HG03442 (cell line): ENCODE data around the gene GET3.
"Not testable (repeated sequence)": the region's sequence is repeated elsewhere in the genome, so short reads cannot be mapped to it uniquely, and the experiment has no call there.

Experiments
- ATAC-seq: cut with Tn5 transposase; IDR thresholded peaks from one replicate; pipeline ENCODE4 v1.9.1; 2021; ENCODE audit warnings: mild to moderate bottlenecking, moderate library complexity; ENCODE audit not compliant: unreplicated experiment

Gene GET3

GRCh38 chr19:12715102-12715501 lies 22.2 kb upstream of the GET3 start:
- ATAC-seq, result no peak

DNA sequence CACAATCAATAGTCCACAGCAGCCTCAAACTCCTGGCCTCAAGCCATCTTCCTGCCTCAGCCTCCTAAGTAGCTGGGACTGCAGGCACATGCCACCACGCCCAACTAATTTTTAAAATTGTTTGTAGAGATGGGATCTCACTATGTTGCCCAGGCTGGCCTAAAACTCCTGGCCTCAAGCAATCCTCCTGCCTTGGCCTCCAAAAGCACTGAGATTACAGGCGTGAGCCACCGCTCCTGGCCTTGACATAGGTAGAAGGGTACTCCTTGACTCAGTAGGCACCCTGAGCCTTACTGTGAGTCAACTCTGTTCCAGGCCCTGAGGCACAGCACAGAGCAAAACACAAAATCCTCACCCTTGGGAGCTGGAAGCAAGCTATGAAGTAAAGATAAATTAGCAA lies 21.4 kb upstream of the GET3 start:
- ATAC-seq, result no peak

DNA sequence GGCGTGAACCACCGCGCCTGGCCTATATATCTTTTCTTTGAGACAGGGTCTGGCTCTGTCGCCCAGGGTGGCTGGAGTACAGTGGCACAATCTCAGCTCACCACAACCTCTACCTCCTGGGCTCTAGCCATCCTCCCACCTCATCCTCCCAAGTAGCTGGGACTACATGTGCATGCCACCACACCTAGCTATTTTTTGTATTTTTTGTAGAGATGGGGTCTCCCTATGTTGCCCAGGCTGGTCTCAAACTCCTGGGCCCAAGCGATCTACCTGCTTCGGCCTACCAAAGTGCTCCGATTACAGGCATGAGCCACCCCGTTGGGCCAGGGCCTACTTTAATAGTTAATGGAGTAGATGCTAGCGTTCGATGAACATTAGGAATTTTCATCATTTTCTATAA lies 17.0 kb upstream of the GET3 start:
- no peak for ATAC-seq

DNA sequence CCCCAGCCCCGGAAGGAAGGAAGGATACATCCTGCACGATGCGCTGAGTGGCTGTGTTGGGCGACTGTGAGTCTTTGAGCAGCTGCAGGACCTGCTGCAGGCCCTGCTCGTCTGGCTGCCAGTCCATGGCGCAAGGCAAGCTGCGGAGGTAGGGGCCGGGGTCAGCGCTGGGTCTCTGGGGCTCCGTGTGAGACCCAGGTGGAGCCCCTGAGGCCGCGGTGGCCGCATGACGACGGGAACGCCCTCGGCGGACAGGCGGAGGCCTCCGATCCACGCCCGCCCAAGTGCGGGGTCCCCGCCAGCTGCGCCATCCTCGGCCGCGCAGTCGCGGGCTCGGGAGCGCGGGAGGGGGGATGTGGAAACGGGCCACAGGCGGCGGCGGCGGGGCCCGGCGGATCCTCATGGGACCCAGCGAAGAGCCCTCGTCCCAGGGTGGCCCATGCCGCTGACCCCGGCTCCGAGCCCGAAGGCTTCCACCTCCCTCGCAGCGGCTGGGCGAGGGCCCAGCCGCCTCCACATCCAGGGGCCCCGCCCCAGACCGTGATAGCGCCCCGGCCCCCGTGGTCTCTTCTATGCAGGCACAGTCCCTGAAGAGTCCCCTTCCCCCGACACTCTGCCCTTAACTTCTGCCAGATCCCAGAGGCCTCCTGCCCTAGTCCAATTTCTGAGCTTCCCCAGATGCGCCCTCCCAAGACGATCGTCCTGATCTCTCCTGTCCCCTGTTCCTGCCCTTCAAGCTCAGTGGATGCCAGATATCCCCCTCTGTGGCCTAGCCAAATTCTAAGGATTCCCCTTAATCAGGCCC lies 16.2 kb upstream of the GET3 start:
- no peak for ATAC-seq

DNA sequence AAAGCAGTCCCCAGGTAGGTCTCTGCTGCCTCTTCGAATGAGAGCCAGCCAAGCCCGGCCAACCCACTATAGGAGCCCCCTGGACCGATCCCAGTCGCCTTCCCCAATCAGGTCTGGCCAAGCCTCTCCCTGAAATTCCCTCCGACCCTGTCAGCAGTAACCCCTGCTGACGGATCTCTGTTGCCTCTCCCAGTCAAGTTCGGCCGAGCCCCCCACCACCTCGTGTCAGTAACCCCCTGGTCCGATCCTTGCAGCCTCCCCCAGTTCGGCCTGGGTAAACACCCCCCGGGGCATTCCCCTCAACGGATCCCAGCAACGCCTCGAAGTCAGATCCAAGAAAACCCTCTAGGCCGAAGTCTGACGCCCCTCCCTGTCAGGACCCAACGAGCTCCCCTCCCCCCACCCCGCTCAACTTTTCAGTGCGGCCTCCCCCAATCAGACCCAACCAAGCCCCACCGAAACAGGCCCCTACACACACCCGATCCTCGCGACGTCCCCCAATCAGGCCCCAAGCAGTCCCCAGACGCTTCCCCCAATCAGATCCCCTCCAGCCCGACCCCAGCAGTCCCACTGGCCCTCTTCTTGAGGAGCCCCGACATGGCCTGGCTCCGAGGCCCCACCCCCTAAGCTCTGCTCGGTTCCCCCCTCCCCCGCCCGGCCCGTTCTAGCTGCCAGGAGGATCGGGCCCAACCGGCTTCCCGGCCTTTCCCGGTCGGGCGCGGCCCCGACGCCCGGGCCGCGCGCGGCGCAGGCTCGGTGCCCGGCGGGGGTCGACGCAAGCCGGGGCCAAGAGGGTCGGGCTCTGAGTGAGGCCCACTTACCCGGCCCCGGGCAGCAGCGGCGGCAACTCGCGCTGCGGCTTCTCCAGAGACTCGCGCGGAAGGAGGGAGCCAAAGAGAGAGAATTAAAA lies 15.4 kb upstream of the GET3 start:
- ATAC-seq, result peak; percentile 23

DNA sequence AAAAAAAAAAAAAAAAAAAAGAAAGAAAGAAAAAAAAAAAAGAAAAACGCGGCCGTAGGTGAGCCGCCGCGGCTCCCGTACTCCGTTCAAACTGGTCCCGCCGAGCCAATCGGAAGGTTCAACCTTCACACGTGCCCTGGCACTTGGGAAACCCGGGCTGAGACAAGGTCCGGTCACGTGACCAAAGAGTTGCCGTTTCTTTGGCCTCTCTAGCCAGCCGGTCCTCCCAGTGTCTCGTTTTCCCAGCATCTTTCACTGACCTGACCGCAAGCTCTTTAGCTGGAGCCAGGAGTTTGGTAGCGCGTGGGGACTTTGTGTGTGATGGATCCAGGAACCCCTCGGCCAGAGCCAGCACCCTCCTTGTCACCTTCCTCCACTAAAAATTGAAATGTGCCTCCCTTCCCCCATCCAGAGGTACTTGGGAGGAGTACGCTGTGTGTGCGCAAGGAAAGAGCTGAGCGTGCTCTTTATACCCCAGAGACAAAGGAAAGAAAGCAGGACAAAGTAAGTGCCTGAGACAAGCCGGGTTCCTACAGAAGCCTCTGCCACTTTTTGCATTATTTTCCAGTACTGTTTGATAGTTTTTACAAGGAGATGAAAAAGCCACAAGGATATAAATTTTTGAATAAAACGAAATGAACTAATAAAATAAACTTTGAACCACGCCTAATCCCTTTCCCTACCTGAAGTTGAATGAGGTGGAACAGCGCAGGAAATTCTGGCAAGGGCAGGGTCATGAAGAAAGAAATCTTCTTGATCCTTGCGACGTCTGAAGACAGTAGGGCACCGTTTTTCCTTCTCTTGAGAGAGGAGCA lies 14.5 kb upstream of the GET3 start:
- peak; percentile 81 for ATAC-seq

GRCh38 chr19:12723381-12723640 lies 14.0 kb upstream of the GET3 start:
- no peak for ATAC-seq

- no peak for ATAC-seq
Measured at GRCh38 chr19:12723641-12724426, 13.5 kb upstream of the GET3 start, which contains the start of gene TNPO2. TNPO2 (minus strand) TSS chr19:12723932; CDS start chr19:12720977, 2,955 bp downstream.

DNA sequence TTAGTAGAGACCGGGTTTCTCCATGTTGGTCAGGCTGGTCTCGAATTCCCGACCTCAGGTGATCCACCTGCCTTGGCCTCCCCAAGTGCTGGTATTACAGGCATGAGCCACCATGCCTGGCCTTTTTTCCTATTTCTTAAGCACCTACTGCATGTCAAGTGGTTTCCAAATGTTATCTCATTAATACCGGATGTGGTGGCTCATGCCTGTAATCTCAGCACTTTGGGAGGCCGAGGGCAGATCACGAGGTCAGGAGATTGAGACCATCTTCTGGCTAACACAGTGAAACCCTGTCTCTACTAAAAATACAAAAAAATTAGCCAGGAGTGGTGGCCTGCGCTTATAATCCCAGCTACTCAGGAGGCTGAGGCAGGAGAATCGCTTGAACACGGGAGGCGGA lies 11.7 kb upstream of the GET3 start:
- not testable (repeated sequence) for ATAC-seq

- ATAC-seq, result no peak
Measured at GRCh38 chr19:12726988-12727316, 10.3 kb upstream of the GET3 start.

DNA sequence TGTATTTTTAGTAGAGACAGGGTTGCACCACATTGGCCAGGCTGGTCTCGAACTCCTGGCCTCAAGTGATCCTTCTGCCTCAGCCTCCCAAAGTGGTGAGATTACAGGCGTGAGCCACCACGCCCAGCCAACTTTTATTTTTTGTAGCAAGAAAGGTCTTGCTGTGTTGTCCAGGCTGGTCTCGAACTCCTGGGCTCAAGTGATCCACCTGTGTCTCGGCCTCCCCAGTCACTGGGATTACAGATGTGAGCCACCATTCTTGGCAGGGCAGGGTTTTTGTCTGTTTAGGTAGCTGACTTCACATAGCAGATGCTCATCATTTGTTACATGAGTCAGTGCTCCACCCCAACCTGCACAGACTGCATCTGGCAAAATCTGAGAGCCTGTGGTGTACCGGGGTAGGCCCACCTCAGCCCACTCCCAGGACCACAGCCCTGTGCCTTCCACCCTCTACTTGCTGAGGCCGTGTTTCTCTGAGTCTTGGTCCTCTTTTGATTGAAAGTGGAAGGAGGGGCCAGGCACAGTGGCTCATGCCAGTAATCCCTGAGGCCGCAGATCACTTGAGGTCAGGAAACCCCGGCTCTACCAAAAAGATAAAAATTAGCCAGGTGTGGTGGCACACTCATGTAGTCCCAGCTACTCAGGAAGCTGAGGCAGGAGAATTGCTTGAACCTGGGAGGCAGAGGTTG lies 9.4 kb upstream of the GET3 start:
- no peak for ATAC-seq

DNA sequence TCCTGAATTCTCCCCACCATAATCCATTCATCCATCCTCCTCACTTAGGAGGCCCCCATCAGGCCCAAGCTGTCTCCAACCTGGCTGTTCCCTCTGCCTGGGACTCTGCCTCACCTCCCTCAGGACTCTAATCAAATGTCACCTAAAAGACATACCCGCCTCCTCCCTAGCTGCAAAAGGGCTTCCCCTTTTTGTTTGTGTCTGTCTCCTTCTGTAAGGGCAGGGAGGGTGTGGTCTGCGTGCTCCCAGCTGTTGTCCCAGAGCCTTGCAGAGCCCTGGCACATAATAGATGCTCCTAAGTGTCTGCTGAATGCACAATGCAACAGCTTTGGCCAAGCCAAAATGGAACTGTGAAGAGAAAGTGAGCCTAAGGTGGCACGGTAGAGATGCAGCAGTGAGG lies 7.2 kb upstream of the GET3 start:
- no peak for ATAC-seq

GRCh38 chr19:12731337-12731736 lies 6.0 kb upstream of the GET3 start:
- no peak for ATAC-seq

DNA sequence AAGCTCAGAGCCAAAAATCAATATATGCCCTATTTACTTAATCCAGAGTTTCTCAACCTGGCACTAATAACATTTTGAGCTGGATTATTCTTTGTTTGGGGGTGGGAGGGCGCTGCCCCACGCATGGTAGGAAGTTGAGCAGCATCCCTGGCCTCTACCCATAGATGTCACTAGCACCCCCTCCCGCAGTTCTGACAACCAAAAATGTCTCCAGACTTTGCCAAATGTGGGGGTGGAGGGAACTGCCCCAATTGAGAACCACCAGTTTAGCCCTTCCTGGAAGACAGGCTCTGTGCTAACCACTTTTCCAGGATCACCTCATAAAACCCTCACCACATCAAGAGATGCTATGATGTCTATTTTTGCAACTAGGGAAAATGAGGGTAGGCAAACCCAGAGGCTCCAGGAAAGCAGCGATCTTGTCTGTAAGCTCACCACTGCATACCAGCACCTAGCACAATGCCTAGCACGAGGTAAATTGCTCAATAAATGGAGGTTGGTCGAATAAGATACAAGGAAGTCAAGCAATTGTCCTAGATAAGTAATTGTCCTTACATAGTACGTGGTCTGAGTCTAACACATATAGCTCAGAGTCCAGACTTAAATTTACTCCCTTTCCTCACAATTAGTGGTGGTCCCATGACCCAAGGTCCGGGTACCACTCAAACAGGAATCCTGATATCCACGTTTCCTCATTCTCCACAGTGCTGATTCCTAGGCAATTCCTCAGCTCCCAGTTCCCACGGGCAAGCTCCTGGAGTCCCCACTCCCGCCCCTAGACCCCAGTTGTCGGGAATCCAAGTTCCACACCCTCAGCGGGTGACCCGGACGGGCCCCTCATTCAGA lies 3.7 kb upstream of the GET3 start:
- no peak for ATAC-seq

- no peak for ATAC-seq
Measured at GRCh38 chr19:12737835-12738351, 596 bp downstream of the GET3 start.

DNA sequence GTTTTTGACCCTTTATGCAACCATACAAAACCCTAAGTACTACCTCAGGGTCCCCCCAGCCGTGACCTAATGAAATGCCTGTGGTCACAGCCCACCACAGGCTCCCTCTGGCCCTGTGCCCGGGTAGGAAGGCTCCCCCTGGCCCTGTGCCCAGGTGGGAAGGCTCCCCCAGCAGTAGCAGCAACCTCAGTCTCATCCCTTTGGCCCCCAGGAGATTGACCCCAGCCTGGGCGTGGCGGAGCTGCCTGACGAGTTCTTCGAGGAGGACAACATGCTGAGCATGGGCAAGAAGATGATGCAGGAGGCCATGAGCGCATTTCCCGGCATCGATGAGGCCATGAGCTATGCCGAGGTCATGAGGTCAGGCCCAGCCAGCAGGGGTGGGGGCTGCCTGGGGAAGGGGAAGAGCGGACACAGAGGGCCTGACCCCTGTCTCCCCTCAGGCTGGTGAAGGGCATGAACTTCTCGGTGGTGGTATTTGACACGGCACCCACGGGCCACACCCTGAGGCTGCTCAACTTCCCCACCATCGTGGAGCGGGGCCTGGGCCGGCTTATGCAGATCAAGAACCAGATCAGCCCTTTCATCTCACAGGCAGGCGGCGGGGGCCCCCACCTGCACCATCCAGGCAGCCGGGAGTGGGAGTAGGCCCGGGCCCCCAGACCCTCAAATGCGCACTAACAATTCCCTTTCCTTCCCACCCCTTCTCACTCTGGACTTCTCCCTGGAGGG lies 8.0 kb downstream of the GET3 start:
- ATAC-seq, result no peak

DNA sequence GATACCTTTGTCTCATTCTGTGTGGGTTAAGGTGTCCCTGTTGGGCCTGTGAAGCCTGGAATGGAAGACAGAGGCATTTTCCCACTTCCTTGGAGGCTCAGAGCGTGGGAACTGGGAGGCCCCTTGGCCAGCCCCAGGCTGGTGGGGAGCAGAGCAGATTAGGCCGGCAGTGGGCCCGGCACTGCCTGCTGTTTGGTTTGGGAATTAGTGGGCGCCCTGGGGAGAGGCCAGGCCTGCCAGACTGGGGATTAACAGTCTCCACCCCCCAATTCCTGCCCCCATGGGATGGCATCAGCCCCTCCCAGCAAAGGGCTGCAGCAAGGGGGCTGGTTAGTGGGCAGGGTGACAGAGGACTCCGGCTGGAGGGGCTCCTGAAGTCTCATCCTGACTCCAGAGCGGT lies 11.2 kb downstream of the GET3 start:
- ATAC-seq, result no peak

DNA sequence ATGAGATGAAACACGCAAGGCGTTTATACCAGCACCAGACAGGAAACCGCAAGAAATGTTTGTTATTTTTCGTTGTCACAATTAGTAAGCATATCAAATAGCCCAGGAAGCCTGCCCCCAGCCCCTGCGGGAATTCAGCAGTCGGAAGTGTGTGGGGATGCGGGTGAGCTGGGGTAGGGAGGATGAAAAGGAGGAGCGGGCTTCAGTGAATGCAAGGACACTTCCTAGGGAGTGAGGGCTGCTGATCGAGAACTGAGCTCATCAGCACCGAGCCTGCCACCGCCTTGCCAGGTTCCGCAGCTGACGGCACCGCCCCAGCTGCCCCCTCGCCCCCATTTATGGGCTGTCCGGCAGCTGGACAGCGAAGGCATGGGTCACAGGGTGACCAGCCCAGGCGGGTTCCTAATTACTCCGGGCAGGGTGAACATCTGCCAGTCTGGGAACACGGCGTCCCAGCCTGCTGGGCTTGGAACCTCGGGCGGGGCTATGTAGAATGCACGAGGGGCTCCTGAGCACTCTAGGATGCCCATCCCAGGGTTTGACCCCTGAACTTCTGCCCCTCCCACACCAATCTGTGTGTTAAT lies 12.7 kb downstream of the GET3 start:
- no peak for ATAC-seq
